ENCODE data around the gene CROCC. TPM values are rescaled to one million over a fixed set of nuclear protein-coding genes. Genes with fewer than 3 reads are reported as not detected.

CROCC gene
- total RNA-seq, 1 donor from 2014 or later: 21.0 TPM

DNA sequence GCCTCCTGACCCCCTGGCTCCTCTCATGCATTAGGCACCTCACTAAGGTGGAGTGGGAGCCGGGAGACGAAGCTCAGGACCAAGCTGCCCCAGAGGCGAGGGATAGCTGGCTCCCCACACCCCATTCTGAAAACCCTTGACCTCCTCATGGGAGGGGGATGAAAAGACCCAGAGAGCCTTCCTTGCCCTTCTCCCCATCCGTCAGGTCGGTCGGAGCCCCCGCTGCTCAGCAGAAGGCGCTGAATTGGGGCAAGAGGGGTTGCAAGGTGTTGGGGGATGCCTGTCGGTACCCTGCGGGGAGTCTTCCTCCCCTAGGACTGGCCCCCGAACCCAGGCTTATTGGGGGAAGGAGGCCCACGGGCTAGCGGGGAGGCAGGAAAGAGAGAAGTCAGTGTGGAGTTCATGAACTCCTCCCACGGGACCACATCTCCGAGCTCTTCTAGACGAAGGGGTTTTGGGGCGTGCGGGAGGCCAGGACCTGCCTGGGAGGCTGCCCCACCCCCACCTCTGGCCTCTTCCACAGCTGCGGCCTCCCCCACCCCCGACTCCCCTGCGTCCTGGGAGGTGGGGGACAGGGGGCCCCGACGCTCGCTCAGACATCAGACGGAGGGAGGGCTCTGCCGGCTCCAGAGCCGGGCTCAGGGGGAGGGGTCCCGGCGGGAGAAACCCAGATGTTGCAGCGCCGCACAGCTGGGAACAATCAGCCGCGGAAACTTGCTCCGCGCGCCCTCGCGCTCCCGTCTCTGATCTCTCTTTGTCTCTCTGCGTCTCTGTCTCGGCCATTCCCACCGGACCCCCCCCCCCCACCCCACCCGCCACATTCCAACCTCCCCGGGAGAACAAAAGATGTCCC lies 58.0 kb downstream of the CROCC start:
- H3K36me3 ChIP-seq: no peaks in the 10 kb centered on the region
- intact Hi-C loops (cut with DNase I): no loop called here
- TF ChIP-seq, protein P1, sequence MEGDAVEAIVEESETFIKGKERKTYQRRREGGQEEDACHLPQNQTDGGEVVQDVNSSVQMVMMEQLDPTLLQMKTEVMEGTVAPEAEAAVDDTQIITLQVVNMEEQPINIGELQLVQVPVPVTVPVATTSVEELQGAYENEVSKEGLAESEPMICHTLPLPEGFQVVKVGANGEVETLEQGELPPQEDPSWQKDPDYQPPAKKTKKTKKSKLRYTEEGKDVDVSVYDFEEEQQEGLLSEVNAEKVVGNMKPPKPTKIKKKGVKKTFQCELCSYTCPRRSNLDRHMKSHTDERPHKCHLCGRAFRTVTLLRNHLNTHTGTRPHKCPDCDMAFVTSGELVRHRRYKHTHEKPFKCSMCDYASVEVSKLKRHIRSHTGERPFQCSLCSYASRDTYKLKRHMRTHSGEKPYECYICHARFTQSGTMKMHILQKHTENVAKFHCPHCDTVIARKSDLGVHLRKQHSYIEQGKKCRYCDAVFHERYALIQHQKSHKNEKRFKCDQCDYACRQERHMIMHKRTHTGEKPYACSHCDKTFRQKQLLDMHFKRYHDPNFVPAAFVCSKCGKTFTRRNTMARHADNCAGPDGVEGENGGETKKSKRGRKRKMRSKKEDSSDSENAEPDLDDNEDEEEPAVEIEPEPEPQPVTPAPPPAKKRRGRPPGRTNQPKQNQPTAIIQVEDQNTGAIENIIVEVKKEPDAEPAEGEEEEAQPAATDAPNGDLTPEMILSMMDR (IDR thresholded peaks at IDR 0.05): no peak

DNA sequence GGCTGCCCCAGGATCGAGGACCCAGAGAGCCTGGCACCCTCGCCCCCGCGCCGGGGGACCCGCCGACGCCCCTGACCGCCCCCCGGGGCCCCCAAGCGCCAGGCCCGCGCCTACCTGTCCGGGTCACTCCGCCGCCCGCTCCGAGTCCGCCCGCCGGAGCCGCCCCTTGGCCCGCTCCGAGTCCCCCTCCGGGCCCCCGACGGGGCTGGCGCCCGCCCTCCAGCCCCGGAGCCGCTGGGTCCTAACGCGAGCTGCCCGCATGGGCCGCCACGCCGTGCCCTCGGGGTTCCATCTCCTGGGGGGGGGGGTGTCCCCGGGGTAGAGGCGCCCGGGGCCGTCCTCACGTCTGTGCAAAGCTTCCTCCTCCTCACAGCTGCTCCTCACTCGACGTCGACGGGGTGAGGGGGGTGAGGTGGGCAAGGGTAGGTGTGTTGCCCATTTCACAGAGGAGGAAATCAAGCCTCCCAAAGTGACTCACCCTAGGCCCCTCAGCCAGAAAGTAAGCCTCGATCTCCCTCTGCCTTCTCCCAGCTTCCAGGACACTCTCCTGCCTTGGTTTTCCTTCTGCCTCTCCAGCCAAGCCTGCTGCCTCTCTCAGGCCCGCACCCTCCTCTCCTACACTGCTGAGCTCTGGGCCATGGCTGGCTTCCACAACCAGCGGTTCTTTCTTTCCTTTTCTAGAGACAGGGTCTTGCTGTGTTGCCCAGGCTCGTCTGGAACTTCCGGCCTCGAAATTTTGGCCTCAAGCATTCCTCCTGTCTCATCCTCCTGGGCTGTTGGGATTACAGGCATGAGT lies 58.9 kb downstream of the CROCC start, which contains the start of gene MFAP2:
Gene MFAP2, minus strand, starts transcription at position 148 of the 796 bp plus-strand sequence. CDS start 2,347 bp downstream, outside the sequence.
- peak within 1 kb of the TSS; percentile 69 for H3K27ac ChIP-seq

More for the DNA sequence above, 58.0 kb downstream of the CROCC start:
- Histone ChIP-seq H3K4me1 (peaks cover 17% of the 10 kb centered on the region), H3K27me3 (ENCODE audit: low read depth) (peaks cover 14% of the 10 kb centered on the region), H3K9me3 (no peaks in the 10 kb centered on the region), H3K4me3 (peak overlapping the region; percentile 56), H3K27ac (peak overlapping the region; percentile 66)
- peak; percentile 4 to 6 for ATAC-seq
- DNase-seq: no peak

DNA sequence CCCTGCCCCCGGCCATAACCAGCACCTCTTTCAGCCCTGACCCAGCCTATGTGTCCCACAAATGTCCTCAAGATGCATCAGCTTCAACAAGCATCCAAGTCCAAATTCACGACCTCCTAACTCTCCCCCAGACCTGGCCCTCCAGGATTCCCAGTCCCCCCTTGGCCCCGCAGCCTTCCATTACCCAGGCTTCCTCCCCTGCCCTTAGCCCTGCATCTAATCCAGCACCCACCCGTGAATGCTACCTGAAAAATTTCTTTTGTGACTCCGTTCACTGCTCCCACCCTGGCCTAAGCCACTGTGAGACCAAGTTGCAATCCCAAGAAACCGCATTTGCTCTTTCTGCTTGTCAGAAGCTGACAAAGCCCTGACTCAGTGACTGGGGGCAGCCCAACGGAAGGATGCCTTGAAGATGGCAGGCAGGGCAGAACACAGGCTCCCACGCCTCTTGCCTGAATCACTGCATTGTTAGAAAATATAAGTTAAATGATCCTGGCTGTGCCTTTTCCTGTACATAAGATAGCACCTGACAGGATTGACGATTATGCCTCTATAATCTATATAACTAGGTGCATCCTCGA lies 59.6 kb downstream of the CROCC start:
- Histone ChIP-seq H3K4me3 (no peak overlapping the region), H3K36me3 (peaks cover 10% of the 10 kb centered on the region), H3K27ac (no peak overlapping the region), H3K4me1 (peaks cover 17% of the 10 kb centered on the region), H3K9me3 (no peaks in the 10 kb centered on the region), H3K27me3 (ENCODE audit: low read depth) (peaks cover 14% of the 10 kb centered on the region)
- TF ChIP-seq, protein P1 (IDR thresholded peaks at IDR 0.05): no peak
- DNase-seq (no peak), ATAC-seq (no peak)
- intact Hi-C loops (cut with DNase I): no loop called here

More for the DNA sequence above, 58.9 kb downstream of the CROCC start, which contains the start of gene MFAP2:
- H3K4me1 ChIP-seq: peaks cover 17% of the 10 kb centered on the region
- H3K9me3 ChIP-seq: no peaks in the 10 kb centered on the region
- TF ChIP-seq, protein P1 (IDR thresholded peaks at IDR 0.05): no peak
- H3K4me3 ChIP-seq: peak within 1 kb of the TSS; percentile 56
- intact Hi-C loops (cut with DNase I): no loop called here
- peak in 1 of 2 donors; percentile 34 for ATAC-seq
- peaks cover 14% of the 10 kb centered on the region for H3K27me3 ChIP-seq (ENCODE audit: low read depth)
- peaks cover 3% of the 10 kb centered on the region for H3K36me3 ChIP-seq
- DNase-seq: no peak

DNA sequence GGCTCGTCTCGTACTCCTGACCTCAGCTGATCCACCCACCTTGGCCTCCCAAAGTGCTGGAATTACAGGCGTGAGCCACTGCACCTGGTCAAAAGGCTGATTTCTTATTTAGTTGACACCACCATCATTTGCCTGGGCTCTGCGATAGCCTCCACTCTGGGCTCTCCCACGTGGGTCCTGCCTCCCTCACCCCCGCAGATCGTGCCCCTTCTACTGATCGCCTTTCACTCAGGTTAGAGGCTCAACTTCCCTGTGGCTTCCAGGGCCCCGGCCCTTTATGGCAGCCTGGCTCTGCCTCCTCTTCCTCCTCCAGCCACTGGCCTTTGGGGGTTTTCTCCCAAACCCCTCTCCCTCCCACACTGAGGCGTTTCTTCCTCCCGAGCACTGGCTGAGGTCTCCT lies 61.2 kb downstream of the CROCC start:
- Histone ChIP-seq H3K36me3 (peaks cover 25% of the 10 kb centered on the region), H3K4me1 (peaks cover 17% of the 10 kb centered on the region), H3K9me3 (no peaks in the 10 kb centered on the region), H3K27ac (no peak overlapping the region), H3K27me3 (ENCODE audit: low read depth) (peaks cover 14% of the 10 kb centered on the region), H3K4me3 (no peak overlapping the region)
- intact Hi-C loops (cut with DNase I): no loop called here
- TF ChIP-seq, protein P1 (IDR thresholded peaks at IDR 0.05): no peak
- DNase-seq (no peak), ATAC-seq (no peak)

DNA sequence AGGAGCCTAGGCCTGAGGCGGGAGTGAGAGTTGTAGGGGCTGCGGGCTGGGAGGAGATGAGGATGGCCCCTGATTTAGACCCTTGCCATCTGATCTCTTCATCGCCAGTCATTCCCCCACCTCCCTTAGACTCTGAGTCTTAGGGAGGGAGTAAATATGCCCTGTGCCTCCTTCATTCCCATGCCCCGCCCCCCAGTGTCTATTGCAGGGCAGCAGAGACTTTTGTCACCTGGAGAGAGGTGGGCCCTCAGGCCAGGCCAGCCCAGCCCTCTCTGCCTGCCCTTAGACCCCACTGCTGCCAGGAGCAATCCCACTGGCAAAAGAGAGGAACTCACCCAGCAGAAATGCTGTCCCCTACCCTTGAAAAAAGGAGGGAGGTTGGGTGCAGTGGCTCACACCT lies 61.9 kb downstream of the CROCC start:
- TF ChIP-seq, protein P1 (IDR thresholded peaks at IDR 0.05): no peak
- Histone ChIP-seq H3K4me3 (no peak overlapping the region), H3K27me3 (ENCODE audit: low read depth) (peaks cover 14% of the 10 kb centered on the region), H3K4me1 (peaks cover 17% of the 10 kb centered on the region), H3K36me3 (peaks cover 31% of the 10 kb centered on the region), H3K27ac (no peak overlapping the region), H3K9me3 (no peaks in the 10 kb centered on the region)
- ATAC-seq (no peak), DNase-seq (no peak)
- intact Hi-C loops (cut with DNase I): no loop called here
